Astrocyte of the cerebellum (primary cell): ENCODE results near the gene ESPNL.

Experiments used
- DNase-seq: peaks from one replicate; pipeline ENCODE4 v3.0.0-alpha.2; 2011; ENCODE audit warnings: low read depth
- H3K4me3 ChIP-seq: 2 replicates; pipeline ENCODE4 v1.5.1; 2011; ENCODE audit warnings: mild to moderate bottlenecking, low read depth, low read length, moderate library complexity
- CTCF ChIP-seq: IDR thresholded peaks from 2 replicates; pipeline ENCODE4 v1.5.1; 2012; ENCODE audit warnings: low read length, low read depth, moderate library complexity, mild to moderate bottlenecking; ENCODE audit errors: missing control alignments
- in situ Hi-C: cut with HindIII; loops from 2 replicates; pipeline ENCODE4 v1.10.0; 2017; ENCODE audit warnings: low sequenced_read_pairs

ESPNL gene

DNA sequence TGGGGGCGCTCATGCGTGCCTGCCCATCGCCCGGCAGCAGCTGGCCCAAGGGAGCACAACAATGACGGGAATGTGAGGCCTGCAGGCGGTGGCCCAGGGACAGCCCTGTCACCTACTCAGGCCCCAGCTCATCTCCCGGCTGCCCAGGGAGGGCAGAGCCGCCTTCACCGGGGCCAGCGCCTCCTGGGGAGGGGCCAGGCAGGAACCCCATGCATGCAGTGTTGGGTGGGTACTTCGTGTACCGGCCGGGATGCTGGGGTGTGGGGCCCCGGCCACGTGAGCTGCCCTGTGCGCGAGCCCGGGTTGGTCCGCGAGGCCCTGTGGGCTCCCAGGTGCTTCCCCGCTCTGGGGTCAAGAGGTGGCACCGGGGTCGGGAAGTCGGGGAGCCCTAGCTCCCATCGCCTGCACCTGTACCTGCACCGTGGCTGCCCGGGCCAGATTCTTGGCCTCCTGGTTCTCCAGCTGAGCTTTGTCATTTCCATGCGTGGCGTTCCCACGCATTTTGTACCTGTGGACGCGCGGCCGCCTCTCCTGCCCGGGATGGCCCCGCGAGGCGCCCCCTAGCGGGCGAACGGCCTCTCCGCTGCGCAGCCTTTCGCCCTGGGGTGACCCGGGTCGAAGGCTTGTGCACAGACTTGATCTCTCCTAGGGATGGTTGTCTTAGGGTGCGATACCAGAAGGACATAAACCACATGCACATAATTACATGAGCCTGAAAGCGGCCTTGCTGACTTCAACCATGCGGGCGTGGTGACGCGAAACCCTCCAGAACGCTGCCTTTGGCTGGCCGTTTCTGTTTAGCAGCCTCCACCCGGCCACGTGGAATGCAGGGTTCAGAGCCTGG lies 39.3 kb downstream of the ESPNL start:
- H3K4me3 ChIP-seq: no peak overlapping the region
- peak; percentile 58 for TF ChIP-seq CTCF
- in situ Hi-C loops: no loop called here
- no peak for DNase-seq

GRCh38 chr2:238140040-238140439 lies 39.9 kb downstream of the ESPNL start:
- in situ Hi-C loops: no loop called here
- TF ChIP-seq CTCF: no peak
- H3K4me3 ChIP-seq: no peak overlapping the region
- no peak for DNase-seq

- DNase-seq: no peak
- H3K4me3 ChIP-seq: no peak overlapping the region
- no peak for TF ChIP-seq CTCF
- in situ Hi-C loops: no loop called here
These were observed 40.8 kb downstream of the ESPNL start for GRCh38 chr2:238140721-238141540.

DNA sequence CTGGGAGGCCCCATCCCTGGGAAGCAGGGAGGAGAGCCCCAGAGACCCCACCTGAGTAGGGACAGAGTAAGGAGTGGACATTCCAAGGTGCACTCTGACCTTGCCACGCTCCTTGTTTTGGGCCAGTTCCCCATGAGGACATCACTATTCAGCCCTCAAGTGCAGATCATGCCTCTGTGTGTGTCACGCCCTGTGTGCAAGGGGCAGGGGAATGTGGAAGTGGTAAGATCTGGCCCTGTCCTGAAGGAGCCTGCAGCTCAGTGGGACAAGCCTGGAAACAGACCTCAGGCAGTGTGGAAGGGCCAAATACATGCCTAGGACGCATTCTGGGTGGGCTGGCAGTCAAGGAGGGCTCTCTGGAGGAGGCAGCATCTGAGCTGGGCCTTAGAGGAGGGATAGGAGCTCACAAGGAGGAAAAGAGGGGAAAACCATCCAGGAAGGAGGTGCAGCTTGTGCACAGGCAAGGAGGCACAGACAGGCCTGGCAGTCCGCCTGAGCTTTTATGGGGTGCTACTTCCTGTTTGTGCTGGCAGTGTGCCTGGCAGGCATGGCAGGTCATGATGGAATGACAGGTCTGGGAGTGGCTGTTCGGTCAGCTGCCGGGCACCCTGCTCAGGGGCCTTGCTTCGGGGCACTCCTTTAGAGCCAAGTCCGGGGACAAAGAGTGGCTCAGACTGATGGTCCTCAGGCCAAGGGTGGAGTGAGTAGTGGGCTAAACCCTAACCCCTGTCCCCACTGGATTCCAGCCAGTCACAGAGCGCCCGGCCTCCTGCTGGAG lies 41.6 kb downstream of the ESPNL start:
- TF ChIP-seq CTCF: no peak
- in situ Hi-C loops: no loop called here
- H3K4me3 ChIP-seq: no peak overlapping the region

GRCh38 chr2:238142382-238143205 lies 42.5 kb downstream of the ESPNL start:
- in situ Hi-C loops: no loop called here
- TF ChIP-seq CTCF: no peak
- no peak overlapping the region for H3K4me3 ChIP-seq
- DNase-seq: no peak

More for the DNA sequence above, 41.6 kb downstream of the ESPNL start:
- DNase-seq: no peak
